Neuronal stem cell (in vitro differentiated cells): Measurements from ENCODE around the gene SURF1.
"Not testable (repeated sequence)": the region's sequence is repeated elsewhere in the genome, so short reads cannot be mapped to it uniquely, and the experiment has no call there.

Source experiments
- DNase-seq: peaks from one replicate; pipeline ENCODE4 v3.0.0-alpha.2; 2013; ENCODE audit warnings: low spot score
- H2AFZ ChIP-seq: one replicate; pipeline ENCODE4 v1.6.1; 2013; ENCODE audit warnings: mild to moderate bottlenecking, low read length, inconsistent platforms
- H2AK5ac ChIP-seq: 2 replicates; pipeline ENCODE4 v1.6.1; 2013; ENCODE audit warnings: low read depth, mild to moderate bottlenecking, inconsistent platforms, low read length, moderate library complexity, mixed read lengths
- H2BK120ac ChIP-seq: 2 replicates; pipeline ENCODE4 v1.6.1; 2013; ENCODE audit warnings: low read depth, mild to moderate bottlenecking, inconsistent platforms, low read length, moderate library complexity, mixed read lengths
- H2BK12ac ChIP-seq: one replicate; pipeline ENCODE4 v1.6.1; 2013; ENCODE audit warnings: low read length, inconsistent platforms
- H2BK15ac ChIP-seq: 2 replicates; pipeline ENCODE4 v1.6.1; 2013; ENCODE audit warnings: mild to moderate bottlenecking, low read length, inconsistent platforms, mixed read lengths
- H2BK5ac ChIP-seq: one replicate; pipeline ENCODE4 v1.6.1; 2013; ENCODE audit warnings: inconsistent platforms, mild to moderate bottlenecking, low read length, moderate library complexity
- H3K14ac ChIP-seq: one replicate; pipeline ENCODE4 v1.6.1; 2013; ENCODE audit warnings: low read length, inconsistent platforms
- H3K18ac ChIP-seq: 2 replicates; pipeline ENCODE4 v1.6.1; 2013; ENCODE audit warnings: low read length, inconsistent platforms
- H3K23ac ChIP-seq: 2 replicates; pipeline ENCODE4 v1.6.1; 2013; ENCODE audit warnings: low read depth, mild to moderate bottlenecking, mixed read lengths, low read length, inconsistent platforms; ENCODE audit not compliant: poor library complexity
- H3K27ac ChIP-seq: replicated peaks from 3 replicates; pipeline ENCODE4 v1.5.1; 2013; ENCODE audit warnings: low read length, inconsistent platforms
- H3K27me3 ChIP-seq, 3 experiments: 2 replicates each; pipeline ENCODE4 v1.6.1; 2013; ENCODE audit warnings: low read length in 3 of 3, mild to moderate bottlenecking in 2 of 3, inconsistent platforms in 1 of 3, low read depth in 1 of 3, mixed read lengths in 1 of 3, moderate library complexity in 1 of 3; ENCODE audit not compliant: control insufficient read depth in 3 of 3, insufficient read depth in 3 of 3
- H3K36me3 ChIP-seq, 2 donors: replicated peaks in 1 of 2; 2 replicates each; pipeline ENCODE4 v1.6.1; 2013; ENCODE audit warnings: low read length in 2 of 2; ENCODE audit not compliant: control insufficient read depth in 2 of 2, insufficient read depth in 2 of 2
- H3K4ac ChIP-seq: 2 replicates; pipeline ENCODE4 v1.6.1; 2013; ENCODE audit warnings: inconsistent platforms, mild to moderate bottlenecking, low read length, moderate library complexity
- H3K4me1 ChIP-seq, 2 donors: 1 replicate in 1 of 2; 2 replicates in 1 of 2; pipeline ENCODE4 v1.6.1; 2013; ENCODE audit warnings: low read length in 2 of 2, low read depth in 1 of 2; ENCODE audit not compliant: control insufficient read depth in 2 of 2, insufficient read depth in 1 of 2
- H3K4me2 ChIP-seq: one replicate; pipeline ENCODE4 v1.6.1; 2013; ENCODE audit warnings: mild to moderate bottlenecking, low read length, inconsistent platforms; ENCODE audit not compliant: insufficient read depth, poor library complexity, severe bottlenecking
- H3K4me3 ChIP-seq, 2 donors: 2 replicates each; pipeline ENCODE4 v1.5.1; 2013; ENCODE audit warnings: low read length in 2 of 2, mild to moderate bottlenecking in 2 of 2, inconsistent platforms in 1 of 2, moderate library complexity in 1 of 2
- H3K79me1 ChIP-seq: one replicate; pipeline ENCODE4 v1.6.1; 2013; ENCODE audit warnings: low read depth, mild to moderate bottlenecking, inconsistent platforms, low read length, moderate library complexity
- H3K9ac ChIP-seq: one replicate; pipeline ENCODE4 v1.6.1; 2013; ENCODE audit warnings: mild to moderate bottlenecking, low read depth, low read length, inconsistent platforms; ENCODE audit not compliant: poor library complexity
- H3K9me3 ChIP-seq, 2 donors: replicated peaks in 1 of 2; 2 replicates each; pipeline versions ENCODE3 to v1.6.1; 2013; ENCODE audit warnings: low read length in 2 of 2, mild to moderate bottlenecking in 2 of 2, inconsistent platforms in 1 of 2, low read depth in 1 of 2, mixed read lengths in 1 of 2, moderate library complexity in 1 of 2; ENCODE audit not compliant: control insufficient read depth in 2 of 2, insufficient read depth in 1 of 2
- H4K8ac ChIP-seq: one replicate; pipeline ENCODE4 v1.6.1; 2013; ENCODE audit warnings: low read depth, mild to moderate bottlenecking, inconsistent platforms, low read length, moderate library complexity
- H4K91ac ChIP-seq: one replicate; pipeline ENCODE4 v1.6.1; 2013; ENCODE audit warnings: low read length, low read depth, mild to moderate bottlenecking, inconsistent platforms; ENCODE audit not compliant: poor library complexity
- WGBS, 2 donors: extraction: QIAGEN DNeasy Blood & Tissue Kit; methylation state at CpG; one replicate each; pipeline ENCODE4 v1.1.7; 2013; ENCODE audit warnings: missing lambda C conversion rate in 2 of 2, mixed read lengths in 1 of 2; ENCODE audit not compliant: insufficient read length in 2 of 2, insufficient replicate concordance in 1 of 2; ENCODE audit errors: extremely low coverage in 2 of 2; 5-methylcytosine and 5-hydroxymethylcytosine counted together

The SURF1 gene

GRCh38 chr9:133393399-133393798, 37.1 kb upstream of the SURF1 start:
- WGBS, 2 donors: no CpG with 5 or more reads among the region's 3 CpGs
- peaks cover 0 to 3% of the 10 kb centered on the region in 2 donors for H3K4me1 ChIP-seq

GRCh38 chr9:133392308-133392707, 36.0 kb upstream of the SURF1 start:
- H2BK5ac ChIP-seq, H2BK15ac ChIP-seq, H3K9ac ChIP-seq, H3K4me2 ChIP-seq, H3K14ac ChIP-seq, H3K27ac ChIP-seq, H3K79me1 ChIP-seq, H2BK12ac ChIP-seq, H3K27me3 ChIP-seq, H4K8ac ChIP-seq, H3K9me3 ChIP-seq, H3K4ac ChIP-seq, H2AFZ ChIP-seq, DNase-seq, H3K36me3 ChIP-seq, H3K18ac ChIP-seq, H2BK120ac ChIP-seq, H3K4me1 ChIP-seq, H3K23ac ChIP-seq, H2AK5ac ChIP-seq, H3K4me3 ChIP-seq, H4K91ac ChIP-seq: not testable (repeated sequence)
- no CpG with 5 or more reads among the region's 3 CpGs for WGBS, 2 donors

More at GRCh38 chr9:133393399-133393798, 37.1 kb upstream of the SURF1 start:
- Histone ChIP-seq H3K27me3 (peaks cover 0 to 2% (median 2%) of the 10 kb centered on the region in 3 experiments), H3K4me2 (no peak overlapping the region), H2AFZ (no peak overlapping the region), H3K9me3 (peaks cover 4 to 6% of the 10 kb centered on the region in 2 donors), H2BK5ac (no peak overlapping the region), H3K27ac (no peak overlapping the region), H3K9ac (no peak overlapping the region), H3K4ac (no peak overlapping the region), H4K8ac (no peak overlapping the region), H3K23ac (no peak overlapping the region), H2BK15ac (no peak overlapping the region), H4K91ac (no peak overlapping the region), H3K4me3 (peak overlapping the region in 1 of 2 donors; percentile 20), H2BK12ac (no peak overlapping the region), H3K18ac (no peak overlapping the region), H2BK120ac (no peak overlapping the region), H3K36me3 (no peaks in the 10 kb centered on the region), H2AK5ac (no peak overlapping the region), H3K79me1 (no peaks in the 10 kb centered on the region), H3K14ac (peak overlapping the region; percentile 47)
- no peak for DNase-seq

GRCh38 chr9:133391449-133391848, 35.2 kb upstream of the SURF1 start:
- H2AFZ ChIP-seq, H3K23ac ChIP-seq, H4K8ac ChIP-seq, H3K79me1 ChIP-seq, H3K4ac ChIP-seq, H3K27me3 ChIP-seq, DNase-seq, H3K14ac ChIP-seq, H2BK5ac ChIP-seq, H2BK12ac ChIP-seq, H2AK5ac ChIP-seq, H2BK120ac ChIP-seq, H3K4me3 ChIP-seq, H3K4me1 ChIP-seq, H3K9ac ChIP-seq, H4K91ac ChIP-seq, H3K4me2 ChIP-seq, H3K36me3 ChIP-seq, H3K18ac ChIP-seq, H3K27ac ChIP-seq, H3K9me3 ChIP-seq, H2BK15ac ChIP-seq: not testable (repeated sequence)
- WGBS, 2 donors: no CpG with 5 or more reads among the region's 4 CpGs

GRCh38 chr9:133390713-133391112, 34.4 kb upstream of the SURF1 start:
- H2BK120ac ChIP-seq: no peak overlapping the region
- H2AK5ac ChIP-seq: peak overlapping the region; percentile 63
- no peak overlapping the region for H3K9ac ChIP-seq
- H3K23ac ChIP-seq: no peak overlapping the region
- no peak overlapping the region for H2BK12ac ChIP-seq
- H3K4me1 ChIP-seq: peaks cover 0 to 2% of the 10 kb centered on the region in 2 donors
- H3K18ac ChIP-seq: no peak overlapping the region
- peaks cover 4 to 6% of the 10 kb centered on the region in 2 donors for H3K9me3 ChIP-seq
- no peak overlapping the region for H2AFZ ChIP-seq
- no peak overlapping the region for H3K4ac ChIP-seq
- H3K36me3 ChIP-seq: no peaks in the 10 kb centered on the region
- H3K14ac ChIP-seq: peak overlapping the region; percentile 47
- H2BK5ac ChIP-seq: no peak overlapping the region
- no peak overlapping the region for H4K91ac ChIP-seq
- H4K8ac ChIP-seq: no peak overlapping the region
- H3K79me1 ChIP-seq: no peaks in the 10 kb centered on the region
- no peak overlapping the region for H3K27ac ChIP-seq
- H2BK15ac ChIP-seq: no peak overlapping the region
- no CpG with 5 or more reads among the region's 7 CpGs for WGBS, 2 donors
- no peak overlapping the region for H3K4me3 ChIP-seq
- no peak overlapping the region for H3K4me2 ChIP-seq
- peaks cover 0 to 2% (median 0%) of the 10 kb centered on the region in 3 experiments for H3K27me3 ChIP-seq
- no peak for DNase-seq
